PC-3 (cell line): ENCODE measurements around the gene AIFM2. TPM values are rescaled to one million over a fixed set of nuclear protein-coding genes. Genes with fewer than 3 reads are reported as not detected.
"Not testable (repeated sequence)": the region's sequence is repeated elsewhere in the genome, so short reads cannot be mapped to it uniquely, and the experiment has no call there.

ENCODE experiments used
- ATAC-seq: fragments of 200-7000 bp; cut with Tn5 transposase; 2 replicates; pipeline ENCODE4 v1.9.1; 2020; ENCODE audit warnings: mild to moderate bottlenecking, moderate library complexity
- BruUV-seq: library from RNA; stranded (reverse); fragments of 400-500 nt; replicated peaks from 2 replicates; lab custom pipeline; 2021; lab: Mats Ljungman, UMichigan
- CTCF ChIA-PET: fragments of 300-600 bp; sonication (Branson Sonifier 250); formaldehyde crosslinking; loops from one replicate; lab custom pipeline; 2022; ENCODE audit warnings: antibody characterized with exemption; lab: Charles Lee
- POLR2A ChIA-PET: fragments of 300-600 bp; sonication (Branson Sonifier 250); formaldehyde crosslinking; loops from one replicate; lab custom pipeline; 2022; ENCODE audit warnings: antibody characterized with exemption; ENCODE audit not compliant: unreplicated experiment; lab: Charles Lee
- DNase-seq: peaks from one replicate; pipeline ENCODE4 v3.0.0-alpha.2; 2015
- H2AFZ ChIP-seq: fragments of 300-600 bp; sonication (generic); 2 replicates; pipeline ENCODE4 v1.6.0; 2016; ENCODE audit warnings: antibody characterized with exemption, low read length
- H3F3A ChIP-seq: fragments of 300-600 bp; sonication (generic); one replicate; pipeline ENCODE4 v1.6.0; 2017; ENCODE audit warnings: antibody characterized with exemption, low read length, control low read depth, mild to moderate bottlenecking; ENCODE audit not compliant: unreplicated experiment
- H3K27ac ChIP-seq: fragments of 300-600 bp; sonication (generic); 2 replicates; pipeline ENCODE4 v1.5.1; 2016; ENCODE audit warnings: mild to moderate bottlenecking, low read length
- H3K27me3 ChIP-seq: fragments of 300-600 bp; sonication (generic); 2 replicates; pipeline ENCODE4 v1.6.1; 2016; ENCODE audit warnings: low read length, mixed read lengths
- H3K36me3 ChIP-seq: fragments of 300-600 bp; sonication (generic); 2 replicates; pipeline ENCODE4 v1.6.1; 2016; ENCODE audit warnings: low read depth, mixed run types, low read length, mixed read lengths
- H3K4me1 ChIP-seq: fragments of 300-600 bp; sonication (generic); 2 replicates; pipeline ENCODE4 v1.5.1; 2016; ENCODE audit warnings: low read length; ENCODE audit not compliant: insufficient read depth
- H3K4me2 ChIP-seq: fragments of 300-600 bp; sonication (generic); 2 replicates; pipeline ENCODE4 v1.6.0; 2016; ENCODE audit warnings: low read length
- H3K4me3 ChIP-seq: fragments of 300-600 bp; sonication (generic); 2 replicates; pipeline ENCODE4 v1.5.1; 2016; ENCODE audit warnings: mild to moderate bottlenecking, low read length, mixed read lengths
- H3K79me2 ChIP-seq: fragments of 300-600 bp; sonication (generic); 2 replicates; pipeline ENCODE4 v1.6.1; 2017; ENCODE audit warnings: low read length, mixed read lengths
- H3K9ac ChIP-seq: fragments of 300-600 bp; sonication (generic); 2 replicates; pipeline ENCODE4 v1.6.0; 2016; ENCODE audit warnings: mild to moderate bottlenecking, low read length
- H3K9me2 ChIP-seq: fragments of 300-600 bp; sonication (generic); replicated peaks from 2 replicates; pipeline ENCODE4 v1.6.1; 2016; ENCODE audit warnings: mixed run types, low read length, mixed read lengths
- H3K9me3 ChIP-seq: fragments of 300-600 bp; sonication (generic); 2 replicates; pipeline ENCODE4 v1.6.1; 2016; ENCODE audit warnings: low read length, mixed read lengths
- H4K20me1 ChIP-seq: fragments of 300-600 bp; sonication (generic); 2 replicates; pipeline ENCODE4 v1.6.1; 2016; ENCODE audit warnings: low read length, mixed read lengths
- EZH2 ChIP-seq: fragments of 300-600 bp; sonication (generic); IDR thresholded peaks from one replicate; pipeline ENCODE4 v1.6.1; 2017; ENCODE audit warnings: antibody characterized with exemption, mild to moderate bottlenecking, low read length; ENCODE audit not compliant: unreplicated experiment
- EZH2phosphoT487 ChIP-seq: fragments of 300-600 bp; sonication (generic); IDR thresholded peaks from 2 replicates; pipeline ENCODE4 v1.6.1; 2018; ENCODE audit warnings: mild to moderate bottlenecking, antibody characterized with exemption, low read length, borderline replicate concordance
- intact Hi-C: fragments of 100-400 bp; cut with micrococcal nuclease; formaldehyde crosslinking; loops from 2 replicates; pipeline ENCODE4 v1.9.0; 2023
- total RNA-seq: library from RNA; depleted of rRNA; stranded (reverse); fragments of >200 nt; gene quantifications from 2 replicates; pipeline ENCODE4 v1.2.3, GENCODE V29; 2014
- TF ChIP-seq, protein P1 (sequence below): fragments of 300-600 bp; sonication (generic); conservative IDR thresholded peaks from 2 replicates; pipeline ENCODE4 v1.5.1; 2017; ENCODE audit warnings: antibody characterized with exemption, low read depth, mild to moderate bottlenecking, low read length

Gene AIFM2
- total RNA-seq, 1 experiment from 2014 or later = 29.2 TPM

DNA sequence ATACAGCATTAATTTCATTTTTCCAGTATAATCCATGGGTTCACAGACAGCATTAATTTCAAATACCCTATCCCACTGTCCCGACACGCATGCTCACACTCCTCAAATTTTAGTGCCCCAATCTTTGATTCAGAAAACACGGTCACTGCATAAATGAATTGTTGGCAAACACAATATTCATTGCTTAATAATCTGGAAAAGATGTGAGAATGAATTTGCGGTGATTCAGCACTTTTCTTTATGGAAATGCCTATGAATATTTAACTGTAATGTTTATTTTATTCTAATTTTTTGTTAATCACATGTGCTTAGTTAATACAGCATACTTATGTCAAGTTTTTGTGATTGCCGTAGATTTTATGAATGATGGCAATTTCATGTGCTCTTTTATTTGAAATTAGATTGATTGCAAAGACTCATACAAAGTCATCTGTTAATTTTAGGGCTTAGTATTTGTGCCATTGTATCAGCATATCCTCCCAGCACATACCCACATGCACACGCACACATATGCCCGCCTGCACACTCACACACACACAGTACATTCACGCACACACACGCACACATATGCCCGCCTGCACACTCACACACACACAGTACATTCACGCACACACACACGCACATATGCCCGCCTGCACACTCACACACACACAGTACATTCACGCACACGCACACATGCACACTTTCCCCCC is 44.9 kb downstream of the AIFM2 start:
- Histone ChIP-seq H3K4me3 (no peak overlapping the region), H3K4me2 (no peak overlapping the region), H3K9ac (no peak overlapping the region), H3K79me2 (no peaks in the 10 kb centered on the region), H2AFZ (no peak overlapping the region), H3K36me3 (no peaks in the 10 kb centered on the region; the same call in 1 of the 2 replicates), H3K4me1 (no peaks in the 10 kb centered on the region), H3F3A (no peaks in the 10 kb centered on the region), H3K9me2 (no peaks in the 10 kb centered on the region), H4K20me1 (no peaks in the 10 kb centered on the region), H3K27me3 (no peaks in the 10 kb centered on the region), H3K27ac (no peak overlapping the region), H3K9me3 (no peaks in the 10 kb centered on the region)
- no TSS peak for BruUV-seq
- CTCF ChIA-PET = no interaction called here
- TF ChIP-seq, protein P1, sequence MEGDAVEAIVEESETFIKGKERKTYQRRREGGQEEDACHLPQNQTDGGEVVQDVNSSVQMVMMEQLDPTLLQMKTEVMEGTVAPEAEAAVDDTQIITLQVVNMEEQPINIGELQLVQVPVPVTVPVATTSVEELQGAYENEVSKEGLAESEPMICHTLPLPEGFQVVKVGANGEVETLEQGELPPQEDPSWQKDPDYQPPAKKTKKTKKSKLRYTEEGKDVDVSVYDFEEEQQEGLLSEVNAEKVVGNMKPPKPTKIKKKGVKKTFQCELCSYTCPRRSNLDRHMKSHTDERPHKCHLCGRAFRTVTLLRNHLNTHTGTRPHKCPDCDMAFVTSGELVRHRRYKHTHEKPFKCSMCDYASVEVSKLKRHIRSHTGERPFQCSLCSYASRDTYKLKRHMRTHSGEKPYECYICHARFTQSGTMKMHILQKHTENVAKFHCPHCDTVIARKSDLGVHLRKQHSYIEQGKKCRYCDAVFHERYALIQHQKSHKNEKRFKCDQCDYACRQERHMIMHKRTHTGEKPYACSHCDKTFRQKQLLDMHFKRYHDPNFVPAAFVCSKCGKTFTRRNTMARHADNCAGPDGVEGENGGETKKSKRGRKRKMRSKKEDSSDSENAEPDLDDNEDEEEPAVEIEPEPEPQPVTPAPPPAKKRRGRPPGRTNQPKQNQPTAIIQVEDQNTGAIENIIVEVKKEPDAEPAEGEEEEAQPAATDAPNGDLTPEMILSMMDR = no peak
- TF ChIP-seq EZH2phosphoT487 = no peak
- no peak for TF ChIP-seq EZH2
- intact Hi-C loops = no loop called here
- ATAC-seq (no peak), DNase-seq (no peak)
- POLR2A ChIA-PET = no interaction called here

DNA sequence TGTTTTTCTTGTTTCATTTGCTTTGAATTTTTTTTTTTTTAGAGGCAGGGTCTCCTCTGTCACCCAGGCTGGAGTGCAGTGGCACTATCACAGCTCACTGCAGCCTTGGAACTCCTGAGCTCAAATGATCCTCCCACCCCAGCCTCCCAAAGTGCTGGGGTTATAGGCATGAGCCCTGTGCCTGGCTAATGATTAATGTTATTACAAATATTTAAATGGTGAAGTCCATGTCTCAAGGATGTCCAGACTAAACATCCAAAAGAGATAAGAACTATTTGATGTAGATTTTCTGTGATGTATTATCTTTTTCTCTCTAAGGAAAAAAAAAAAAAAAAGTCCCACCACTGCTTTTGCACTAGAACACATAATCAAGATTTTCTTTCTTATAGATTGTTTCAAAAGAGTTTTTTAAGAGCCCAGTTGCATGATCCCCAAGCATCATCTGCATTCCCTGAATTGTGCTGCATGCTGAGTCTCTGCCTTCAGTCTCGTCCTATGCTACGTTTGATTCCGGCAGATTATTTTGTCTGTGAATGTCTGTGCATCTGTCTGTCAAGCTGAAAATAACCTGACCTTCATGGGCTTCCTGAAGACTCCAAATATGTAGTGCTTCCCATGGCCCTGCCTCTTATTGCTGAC is 46.5 kb downstream of the AIFM2 start:
- TF ChIP-seq, protein P1 = no peak
- TF ChIP-seq EZH2 = no peak
- TF ChIP-seq EZH2phosphoT487 = no peak
- Histone ChIP-seq H3K9me2 (no peaks in the 10 kb centered on the region), H3K79me2 (no peaks in the 10 kb centered on the region), H4K20me1 (no peaks in the 10 kb centered on the region), H3K4me1 (no peaks in the 10 kb centered on the region), H2AFZ (no peak overlapping the region), H3K36me3 (no peaks in the 10 kb centered on the region), H3K27ac (no peak overlapping the region), H3K27me3 (no peaks in the 10 kb centered on the region), H3K9me3 (no peaks in the 10 kb centered on the region), H3F3A (no peaks in the 10 kb centered on the region), H3K4me3 (no peak overlapping the region), H3K9ac (no peak overlapping the region), H3K4me2 (no peak overlapping the region)
- ATAC-seq (no peak), DNase-seq (no peak)
- ChIA-PET CTCF (interaction anchor here (0.7 kb wide), 1 partner anchor 583 kb away, joined by 4 read pairs; no protein-coding TSS in a partner anchor), POLR2A (no interaction called here)
- intact Hi-C loops = no loop called here
- BruUV-seq = no TSS peak

DNA sequence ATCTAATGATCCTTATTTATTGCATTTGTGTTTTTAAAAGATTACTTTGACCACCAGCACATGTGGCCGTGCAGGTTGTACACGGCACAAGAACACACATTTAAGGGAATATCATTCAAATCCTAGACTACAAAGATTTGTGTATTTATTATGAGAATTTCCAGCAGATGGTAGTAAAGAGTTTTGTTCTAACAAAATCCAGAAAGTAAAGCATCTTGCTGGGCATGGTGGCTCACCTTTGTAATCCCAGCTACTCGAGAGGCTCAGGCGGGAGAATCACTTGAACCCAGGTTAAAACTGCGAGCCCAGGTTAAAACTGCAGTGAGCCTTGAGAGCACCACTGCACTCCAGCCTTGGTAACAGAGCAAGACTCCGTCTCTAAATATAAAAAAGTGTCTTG is 48.4 kb downstream of the AIFM2 start:
- Histone ChIP-seq H3K9ac (no peak overlapping the region), H3K4me2 (no peak overlapping the region), H3F3A (no peaks in the 10 kb centered on the region), H3K4me3 (no peak overlapping the region), H3K4me1 (no peaks in the 10 kb centered on the region), H3K9me2 (no peaks in the 10 kb centered on the region), H4K20me1 (no peaks in the 10 kb centered on the region), H3K27me3 (no peaks in the 10 kb centered on the region), H3K27ac (no peak overlapping the region), H3K79me2 (no peaks in the 10 kb centered on the region), H2AFZ (no peak overlapping the region), H3K36me3 (no peaks in the 10 kb centered on the region), H3K9me3 (no peaks in the 10 kb centered on the region)
- no peak for TF ChIP-seq EZH2
- TF ChIP-seq, protein P1 = peak; percentile 50
- peak; percentile 50 for DNase-seq
- ATAC-seq = peak; percentile 60
- intact Hi-C loops = loop anchor here (1.0 kb wide), 1 partner anchor 62 kb away; the partner anchor contains the start of gene TYSND1
- BruUV-seq = no TSS peak
- CTCF ChIA-PET = interaction anchor here (0.8 kb wide), 1 partner anchor 63 kb away, joined by 5 read pairs; the partner anchor contains the start of gene TYSND1
- POLR2A ChIA-PET = no interaction called here

DNA sequence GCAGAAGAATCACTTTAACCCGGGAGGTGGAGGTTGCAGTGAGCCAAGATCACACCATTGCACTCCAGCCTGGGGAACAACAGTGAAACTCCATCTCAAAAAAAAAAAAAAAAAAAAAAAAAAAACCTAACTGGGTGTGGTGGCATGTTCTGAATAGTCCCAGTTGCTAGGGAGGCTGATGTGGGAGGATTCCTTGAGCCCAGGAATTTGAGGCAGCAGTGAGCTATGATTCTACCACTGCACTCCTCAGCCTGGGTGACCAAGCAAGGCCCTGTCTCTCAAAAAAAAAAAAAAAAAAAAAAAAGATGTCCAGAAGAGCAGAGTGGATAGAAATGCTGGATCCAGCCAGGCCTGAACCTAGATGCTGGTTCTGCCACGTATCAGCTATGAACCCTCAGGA is 51.8 kb downstream of the AIFM2 start:
- H3F3A ChIP-seq, H3K9me2 ChIP-seq, H3K36me3 ChIP-seq, H3K79me2 ChIP-seq, ATAC-seq, H3K9me3 ChIP-seq, H3K4me3 ChIP-seq, H3K9ac ChIP-seq, H3K27me3 ChIP-seq, H3K27ac ChIP-seq, H4K20me1 ChIP-seq, H2AFZ ChIP-seq, H3K4me2 ChIP-seq, BruUV-seq, DNase-seq, intact Hi-C loops: not testable (repeated sequence)
- H3K4me1 ChIP-seq = peaks cover 10% of the 10 kb centered on the region
- CTCF ChIA-PET = interaction anchor here (0.6 kb wide), 1 partner anchor 27 kb away, joined by 31 read pairs; no protein-coding TSS in a partner anchor
- POLR2A ChIA-PET = interaction anchor here (0.6 kb wide), 1 partner anchor 69 kb away, joined by 6 read pairs; no protein-coding TSS in a partner anchor
